Measurements from ENCODE around the gene ANKDD1B. TPM values are rescaled to one million over a fixed set of nuclear protein-coding genes. Genes with fewer than 3 reads are reported as not detected.

Gene ANKDD1B
- total and polyA plus RNA-seq, 9 donors = 0.46 to 1.3 (median 0.57) TPM

DNA sequence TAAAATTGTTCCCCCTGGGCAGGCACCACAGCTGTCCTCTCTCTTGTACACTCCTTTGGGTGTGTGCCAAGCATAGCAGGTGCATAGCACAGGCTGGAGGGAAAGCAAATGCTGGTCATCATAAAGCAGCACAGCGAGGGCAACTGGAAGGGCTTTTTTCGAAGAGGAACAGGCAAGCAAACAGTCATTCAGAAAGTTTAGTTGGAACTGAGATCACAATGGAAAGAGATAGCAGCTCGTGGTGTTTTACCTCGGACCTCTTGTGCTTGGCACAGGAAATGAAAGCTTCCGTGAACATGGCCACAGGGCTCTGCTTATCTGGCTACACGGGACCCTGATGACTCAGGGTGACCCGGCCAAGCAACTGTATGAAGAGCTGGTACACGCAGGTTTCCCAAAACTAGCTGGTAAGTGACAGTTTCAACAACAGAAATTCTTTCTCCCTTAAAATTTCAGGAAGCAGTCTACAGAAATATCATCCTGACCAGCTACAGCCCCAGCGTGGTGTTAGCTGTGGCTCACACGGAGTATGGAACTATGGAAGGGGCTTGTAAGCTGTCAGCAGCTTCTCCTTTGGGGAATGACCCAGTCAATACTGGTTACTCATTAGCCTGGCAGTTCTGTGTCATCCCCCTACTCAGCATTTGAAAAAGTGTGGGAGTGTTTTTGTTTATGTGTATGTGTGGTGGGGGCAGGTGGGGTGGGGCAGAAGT is 57.9 kb downstream of the ANKDD1B start:
- Histone ChIP-seq H3K9me3 (replicated peaks; ENCODE audit: control insufficient read depth, low read depth, low read length) (no peaks in the 10 kb centered on the region), H3K4me3 (ENCODE audit: low read length) (no peak overlapping the region), H3K27ac (ENCODE audit: low read length) (peak overlapping the region; percentile 25), H3K27me3 (ENCODE audit: control insufficient read depth, insufficient read depth, low read length) (no peaks in the 10 kb centered on the region), H3K4me1 (ENCODE audit: control insufficient read depth, insufficient read depth, low read length) (peaks cover 10% of the 10 kb centered on the region), H3K36me3 (ENCODE audit: control insufficient read depth, insufficient read depth, low read length) (peaks cover 5% of the 10 kb centered on the region)
- 52% methylated on average over 8 of the region's 10 CpGs for WGBS (ENCODE audit: insufficient coverage)
- peak; percentile 83 for DNase-seq

DNA sequence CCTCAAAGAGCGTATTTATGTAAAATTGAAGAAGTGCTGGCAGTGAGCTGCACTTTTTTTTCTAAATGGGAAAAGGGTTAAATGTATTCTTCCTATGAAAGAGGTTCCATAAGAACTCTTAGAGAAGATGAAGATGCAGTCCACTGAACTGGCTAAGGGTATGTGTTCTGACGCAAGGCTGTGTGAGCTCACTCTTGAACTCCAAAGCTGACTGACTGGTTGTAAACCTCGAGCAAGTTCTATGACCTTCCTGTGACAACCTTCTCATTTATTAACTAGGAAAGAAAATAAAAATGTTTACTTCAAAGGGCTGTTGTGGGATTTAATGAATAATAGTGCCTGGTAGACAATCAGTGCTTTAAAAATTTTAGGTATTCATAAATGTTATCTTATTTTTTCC is 59.3 kb downstream of the ANKDD1B start:
- Histone ChIP-seq H3K36me3 (ENCODE audit: control insufficient read depth, insufficient read depth, low read length) (peaks cover 6% of the 10 kb centered on the region), H3K27ac (ENCODE audit: low read length) (no peak overlapping the region), H3K4me3 (ENCODE audit: low read length) (no peak overlapping the region), H3K9me3 (replicated peaks; ENCODE audit: control insufficient read depth, low read depth, low read length) (no peaks in the 10 kb centered on the region), H3K27me3 (ENCODE audit: control insufficient read depth, insufficient read depth, low read length) (no peaks in the 10 kb centered on the region), H3K4me1 (ENCODE audit: control insufficient read depth, insufficient read depth, low read length) (peaks cover 10% of the 10 kb centered on the region)
- WGBS (ENCODE audit: insufficient coverage) = 86% methylated on average over 1 of the region's 3 CpGs
- peak; percentile 28 for DNase-seq

DNA sequence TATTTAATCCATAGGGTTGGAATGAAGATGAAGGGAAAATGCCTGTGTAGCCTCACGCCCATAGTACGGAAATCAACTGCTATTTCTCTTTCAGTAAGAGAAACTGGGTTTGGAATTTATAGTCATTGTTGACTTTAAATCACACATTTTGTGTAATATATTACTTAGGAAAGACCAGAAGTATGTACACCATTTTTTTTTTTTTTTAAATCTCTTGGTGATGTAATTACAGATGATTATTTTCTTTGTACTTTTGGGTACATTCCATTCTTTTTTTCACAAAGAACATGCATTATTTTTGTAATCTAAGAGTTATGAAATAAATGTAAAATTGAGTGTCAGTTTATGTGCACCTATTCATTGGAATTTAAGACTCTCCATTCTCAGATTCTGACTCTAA is 60.3 kb downstream of the ANKDD1B start:
- no peak for DNase-seq
- no CpG with 5 or more reads among the region's 2 CpGs for WGBS (ENCODE audit: insufficient coverage)
- Histone ChIP-seq H3K36me3 (ENCODE audit: control insufficient read depth, insufficient read depth, low read length) (peaks cover 9% of the 10 kb centered on the region), H3K9me3 (replicated peaks; ENCODE audit: control insufficient read depth, low read depth, low read length) (no peaks in the 10 kb centered on the region), H3K4me1 (ENCODE audit: control insufficient read depth, insufficient read depth, low read length) (peaks cover 10% of the 10 kb centered on the region), H3K27ac (ENCODE audit: low read length) (no peak overlapping the region), H3K27me3 (ENCODE audit: control insufficient read depth, insufficient read depth, low read length) (no peaks in the 10 kb centered on the region), H3K4me3 (ENCODE audit: low read length) (no peak overlapping the region)

DNA sequence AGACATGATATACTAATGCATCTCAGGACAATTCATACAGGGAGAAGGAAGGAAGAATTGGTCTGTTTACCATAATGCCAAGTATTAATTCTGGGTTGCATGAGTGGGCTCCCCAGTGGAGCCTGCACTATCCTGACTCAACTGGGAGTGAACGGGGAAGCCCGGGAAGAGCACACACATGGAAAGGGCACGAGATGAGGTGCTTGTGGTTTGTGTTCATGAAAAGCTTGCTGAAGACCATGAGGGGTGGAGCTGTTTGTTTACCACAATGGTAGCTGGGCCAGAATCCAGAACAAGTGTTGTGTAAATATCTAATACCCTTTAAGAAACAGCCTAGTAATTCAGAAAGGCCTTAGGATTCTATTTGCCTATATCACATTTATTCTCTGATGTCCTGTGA is 61.4 kb downstream of the ANKDD1B start:
- DNase-seq = no peak
- Histone ChIP-seq H3K9me3 (replicated peaks; ENCODE audit: control insufficient read depth, low read depth, low read length) (no peaks in the 10 kb centered on the region), H3K36me3 (ENCODE audit: control insufficient read depth, insufficient read depth, low read length) (peaks cover 7% of the 10 kb centered on the region), H3K4me1 (ENCODE audit: control insufficient read depth, insufficient read depth, low read length) (peaks cover 10% of the 10 kb centered on the region), H3K4me3 (ENCODE audit: low read length) (no peak overlapping the region), H3K27ac (ENCODE audit: low read length) (no peak overlapping the region), H3K27me3 (ENCODE audit: control insufficient read depth, insufficient read depth, low read length) (no peaks in the 10 kb centered on the region)
- 76% methylated on average over 3 of the region's 3 CpGs for WGBS (ENCODE audit: insufficient coverage)

DNA sequence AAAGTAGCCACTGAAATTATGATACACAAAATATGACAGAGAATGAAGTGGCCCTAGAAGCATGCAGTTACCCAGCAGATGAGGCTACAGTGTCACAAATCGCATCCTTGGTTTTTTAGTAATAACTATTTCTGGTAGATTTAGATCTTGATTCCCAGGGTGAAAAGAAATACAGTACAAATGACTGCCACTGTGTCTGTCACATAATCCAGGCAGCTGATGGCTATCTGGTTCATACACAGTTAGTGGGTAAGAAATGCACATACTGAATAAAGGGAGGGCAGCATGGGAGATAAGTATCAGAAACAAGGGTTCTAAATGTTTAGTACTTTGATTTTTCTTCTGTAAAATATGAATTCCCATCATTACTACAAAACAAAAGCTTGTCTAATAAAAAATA is 64.5 kb downstream of the ANKDD1B start:
- no peaks in the 10 kb centered on the region for H3K4me1 ChIP-seq (ENCODE audit: control insufficient read depth, insufficient read depth, low read length)
- no peak overlapping the region for H3K27ac ChIP-seq (ENCODE audit: low read length)
- no CpG with 5 or more reads among the region's 1 CpG for WGBS (ENCODE audit: insufficient coverage)
- H3K27me3 ChIP-seq (ENCODE audit: control insufficient read depth, insufficient read depth, low read length) = no peaks in the 10 kb centered on the region
- no peak overlapping the region for H3K4me3 ChIP-seq (ENCODE audit: low read length)
- no peaks in the 10 kb centered on the region for H3K9me3 ChIP-seq (replicated peaks; ENCODE audit: control insufficient read depth, low read depth, low read length)
- DNase-seq = no peak
- H3K36me3 ChIP-seq (ENCODE audit: control insufficient read depth, insufficient read depth, low read length) = peaks cover 7% of the 10 kb centered on the region

DNA sequence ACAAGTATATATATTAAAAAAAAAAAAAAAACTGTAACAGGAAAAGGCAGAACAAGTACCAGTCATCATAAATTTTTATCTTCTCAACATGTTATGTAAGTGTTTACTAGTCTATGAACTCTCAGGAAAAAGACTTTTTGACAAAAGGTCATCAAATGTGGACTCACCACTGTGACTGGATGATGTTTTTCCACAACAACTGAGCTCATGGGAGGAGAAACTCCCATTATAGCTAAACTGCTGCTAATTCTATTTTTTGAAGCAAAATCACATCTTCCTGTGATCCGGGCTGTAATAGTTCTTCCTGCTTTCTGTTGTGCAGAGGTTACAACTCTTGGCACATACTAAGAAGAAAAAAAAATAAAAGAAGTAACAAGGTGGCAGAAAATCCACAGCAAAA is 66.4 kb downstream of the ANKDD1B start:
- Histone ChIP-seq H3K9me3 (replicated peaks; ENCODE audit: control insufficient read depth, low read depth, low read length) (no peaks in the 10 kb centered on the region), H3K4me1 (ENCODE audit: control insufficient read depth, insufficient read depth, low read length) (no peaks in the 10 kb centered on the region), H3K36me3 (ENCODE audit: control insufficient read depth, insufficient read depth, low read length) (peaks cover 5% of the 10 kb centered on the region), H3K27me3 (ENCODE audit: control insufficient read depth, insufficient read depth, low read length) (no peaks in the 10 kb centered on the region), H3K27ac (ENCODE audit: low read length) (no peak overlapping the region), H3K4me3 (ENCODE audit: low read length) (no peak overlapping the region)
- peak; percentile 30 for DNase-seq
- no CpG with 5 or more reads among the region's 1 CpG for WGBS (ENCODE audit: insufficient coverage)

DNA sequence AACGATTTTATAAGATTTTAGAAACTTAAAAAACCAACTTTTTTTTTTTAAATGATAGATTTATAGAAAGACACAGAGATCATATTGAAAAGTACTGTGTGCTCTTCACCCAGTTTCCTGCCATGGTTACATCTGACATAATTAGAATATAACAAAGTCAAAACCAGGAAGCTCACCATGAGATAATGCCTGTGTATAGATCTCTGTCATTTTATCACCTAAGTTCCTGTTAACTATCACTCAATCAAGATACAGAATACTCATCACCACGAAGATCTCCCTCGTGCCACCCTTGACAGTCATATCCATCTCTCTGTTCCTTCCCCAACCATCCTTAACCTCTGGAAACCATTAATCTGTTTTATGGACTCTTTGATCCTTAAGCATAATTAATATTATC is 66.9 kb downstream of the ANKDD1B start:
- 72% methylated on average over 2 of the region's 3 CpGs for WGBS (ENCODE audit: insufficient coverage)
- H3K4me3 ChIP-seq (ENCODE audit: low read length) = no peak overlapping the region
- no peaks in the 10 kb centered on the region for H3K9me3 ChIP-seq (replicated peaks; ENCODE audit: control insufficient read depth, low read depth, low read length)
- DNase-seq = no peak
- H3K27ac ChIP-seq (ENCODE audit: low read length) = no peak overlapping the region
- H3K4me1 ChIP-seq (ENCODE audit: control insufficient read depth, insufficient read depth, low read length) = no peaks in the 10 kb centered on the region
- peaks cover 4% of the 10 kb centered on the region for H3K36me3 ChIP-seq (ENCODE audit: control insufficient read depth, insufficient read depth, low read length)
- no peaks in the 10 kb centered on the region for H3K27me3 ChIP-seq (ENCODE audit: control insufficient read depth, insufficient read depth, low read length)

DNA sequence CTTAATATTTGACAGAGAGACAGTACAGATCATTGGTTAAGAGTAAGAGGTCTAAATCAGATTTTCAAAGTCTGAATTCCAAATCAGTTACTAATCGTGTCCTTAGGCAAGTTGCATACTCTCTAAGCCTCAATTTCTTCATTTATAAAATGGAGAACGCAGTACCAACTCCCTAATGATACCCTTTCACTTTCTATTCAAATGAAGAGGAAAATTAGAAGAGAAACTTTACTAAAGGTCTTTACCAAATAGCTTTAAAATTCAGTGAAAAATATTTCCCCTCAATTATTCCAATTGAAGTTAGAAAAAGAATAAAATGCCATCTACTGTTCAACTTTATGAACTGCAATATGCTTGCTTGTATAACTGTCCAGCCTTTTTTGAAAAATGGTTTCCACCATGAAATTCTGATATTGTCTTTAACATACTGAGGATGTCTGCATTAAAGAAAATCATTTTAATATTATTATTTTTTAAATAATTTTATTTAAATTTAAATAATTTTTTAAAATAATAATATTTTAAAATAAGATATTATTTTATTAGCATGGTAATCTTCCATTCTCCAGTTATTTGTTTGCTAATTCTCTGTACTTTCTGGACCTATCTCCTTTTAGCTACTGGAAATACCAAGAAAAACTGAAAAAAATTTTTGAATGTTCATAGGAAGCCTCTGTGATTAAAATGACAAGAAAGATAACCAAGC is 70.0 kb downstream of the ANKDD1B start:
- peak; percentile 75 for DNase-seq
- no CpG with 5 or more reads among the region's 2 CpGs for WGBS (ENCODE audit: insufficient coverage)

DNA sequence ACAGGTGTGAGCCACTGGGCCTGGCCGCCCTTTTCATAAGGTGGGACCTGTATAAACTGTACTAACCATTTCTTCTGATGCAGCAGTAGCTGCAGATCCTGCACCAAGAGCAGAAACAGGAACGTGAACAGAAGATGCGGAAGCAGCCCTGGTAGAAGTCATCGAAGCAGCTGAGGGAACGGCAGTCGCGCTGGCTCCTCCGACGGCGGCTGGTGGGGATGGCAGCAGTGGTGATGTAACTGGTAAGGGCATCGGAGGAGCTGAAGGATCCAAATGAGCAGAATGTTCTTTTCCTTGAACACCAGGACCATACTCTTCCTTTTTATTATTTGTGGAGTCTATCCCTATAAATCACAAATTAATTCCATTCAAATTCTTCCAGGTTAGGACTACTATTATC is 73.9 kb downstream of the ANKDD1B start:
- no peak for DNase-seq
- no peaks in the 10 kb centered on the region for H3K27me3 ChIP-seq (ENCODE audit: control insufficient read depth, insufficient read depth, low read length)
- WGBS (ENCODE audit: insufficient coverage) = 95% methylated on average over 9 of the region's 11 CpGs
- no peaks in the 10 kb centered on the region for H3K9me3 ChIP-seq (replicated peaks; ENCODE audit: control insufficient read depth, low read depth, low read length)
- H3K4me1 ChIP-seq (ENCODE audit: control insufficient read depth, insufficient read depth, low read length) = no peaks in the 10 kb centered on the region
- H3K4me3 ChIP-seq (ENCODE audit: low read length) = no peak overlapping the region
- no peak overlapping the region for H3K27ac ChIP-seq (ENCODE audit: low read length)
- H3K36me3 ChIP-seq (ENCODE audit: control insufficient read depth, insufficient read depth, low read length) = peaks cover 7% of the 10 kb centered on the region

More for the DNA sequence above, 70.0 kb downstream of the ANKDD1B start:
- Histone ChIP-seq H3K9me3 (replicated peaks; ENCODE audit: control insufficient read depth, low read depth, low read length) (no peaks in the 10 kb centered on the region), H3K4me1 (ENCODE audit: control insufficient read depth, insufficient read depth, low read length) (no peaks in the 10 kb centered on the region), H3K27me3 (ENCODE audit: control insufficient read depth, insufficient read depth, low read length) (no peaks in the 10 kb centered on the region), H3K36me3 (ENCODE audit: control insufficient read depth, insufficient read depth, low read length) (peaks cover 4% of the 10 kb centered on the region), H3K4me3 (ENCODE audit: low read length) (no peak overlapping the region), H3K27ac (ENCODE audit: low read length) (no peak overlapping the region)

DNA sequence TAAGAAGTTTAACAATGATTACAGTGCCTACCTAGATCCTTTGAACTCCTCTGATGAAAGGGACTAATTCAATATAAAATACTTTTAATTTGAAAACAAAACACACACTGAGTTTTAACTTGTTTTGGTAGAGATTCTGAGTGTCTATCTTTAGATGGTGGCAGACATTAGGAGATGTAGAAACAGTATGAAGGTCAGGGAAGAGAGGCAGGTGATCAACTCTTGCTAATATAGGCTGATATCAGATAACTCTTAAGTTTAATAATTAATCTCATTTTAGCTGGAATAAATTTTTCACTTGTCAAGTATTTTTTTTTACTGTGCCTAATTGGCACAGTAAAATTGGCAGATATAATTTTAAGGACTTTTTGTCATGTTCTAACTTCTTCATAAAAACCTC is 75.2 kb downstream of the ANKDD1B start:
- DNase-seq = no peak
- H3K36me3 ChIP-seq (ENCODE audit: control insufficient read depth, insufficient read depth, low read length) = peaks cover 10% of the 10 kb centered on the region
- H3K27ac ChIP-seq (ENCODE audit: low read length) = no peak overlapping the region
- H3K4me3 ChIP-seq (ENCODE audit: low read length) = no peak overlapping the region
- no peaks in the 10 kb centered on the region for H3K27me3 ChIP-seq (ENCODE audit: control insufficient read depth, insufficient read depth, low read length)
- no peaks in the 10 kb centered on the region for H3K4me1 ChIP-seq (ENCODE audit: control insufficient read depth, insufficient read depth, low read length)
- no peaks in the 10 kb centered on the region for H3K9me3 ChIP-seq (replicated peaks; ENCODE audit: control insufficient read depth, low read depth, low read length)

Data from muscle of leg (tissue), 11 donors.